ENCODE measurements around the gene ATP1B2. TPM values are rescaled to one million over a fixed set of nuclear protein-coding genes. Genes with fewer than 3 reads are reported as not detected.
A peak's percentile ranks its signal among the peaks of the same experiment; 100 is the strongest.
"Not testable (repeated sequence)": the region's sequence is repeated elsewhere in the genome, so short reads cannot be mapped to it uniquely, and the experiment has no call there.

The ATP1B2 gene
- polyA plus RNA-seq, 1 experiment: not detected

GRCh38 chr17:7620835-7621234 lies 29.9 kb upstream of the ATP1B2 start:
- Histone ChIP-seq H3K27me3 (ENCODE audit: control insufficient read depth, insufficient read depth, low read length) (no peaks in the 10 kb centered on the region), H3K36me3 (ENCODE audit: control insufficient read depth, insufficient read depth, low read length) (no peaks in the 10 kb centered on the region), H3K4me3 (ENCODE audit: low read depth, low read length) (no peak overlapping the region)
- no peak for TF ChIP-seq CTCF (IDR thresholded peaks at IDR 0.05; ENCODE audit: insufficient read depth, low read depth, low read length)
- no peak for DNase-seq (ENCODE audit: low read depth)
- CTCF ChIA-PET: interaction anchor here (0.8 kb wide), 1 partner anchor 12 kb away, joined by 4 read pairs; no protein-coding TSS in a partner anchor
- POLR2A ChIA-PET: no interaction called here

GRCh38 chr17:7623661-7624060 lies 27.1 kb upstream of the ATP1B2 start:
- H3K4me3 ChIP-seq (ENCODE audit: low read depth, low read length): no peak overlapping the region
- ChIA-PET CTCF (interaction anchor here (1.0 kb wide), 1 partner anchor 63 kb away, joined by 3 read pairs; no protein-coding TSS in a partner anchor), POLR2A (no interaction called here)
- H3K36me3 ChIP-seq (ENCODE audit: control insufficient read depth, insufficient read depth, low read length): no peaks in the 10 kb centered on the region
- TF ChIP-seq CTCF (IDR thresholded peaks at IDR 0.05; ENCODE audit: insufficient read depth, low read depth, low read length): no peak
- no peaks in the 10 kb centered on the region for H3K27me3 ChIP-seq (ENCODE audit: control insufficient read depth, insufficient read depth, low read length)
- DNase-seq (ENCODE audit: low read depth): no peak

GRCh38 chr17:7625749-7626148 lies 25.0 kb upstream of the ATP1B2 start:
- DNase-seq (ENCODE audit: low read depth); H3K4me3 ChIP-seq (ENCODE audit: low read depth, low read length); POLR2A ChIA-PET; H3K27me3 ChIP-seq (ENCODE audit: control insufficient read depth, insufficient read depth, low read length); H3K36me3 ChIP-seq (ENCODE audit: control insufficient read depth, insufficient read depth, low read length): not testable (repeated sequence)
- CTCF ChIA-PET: interaction anchor here (3.1 kb wide), 1 partner anchor 62 kb away, joined by 28 read pairs; the partner anchor contains the start of genes TP53 and WRAP53

GRCh38 chr17:7626307-7626706 lies 24.4 kb upstream of the ATP1B2 start:
- CTCF ChIA-PET: interaction anchor here (0.7 to 3.1 kb wide), 5 partner anchors 8 to 61 kb away, joined by 3 to 28 read pairs (median 5); partner anchors contain the start of genes FXR2, SOX15, TP53 and WRAP53
- TF ChIP-seq CTCF (IDR thresholded peaks at IDR 0.05; ENCODE audit: insufficient read depth, low read depth, low read length): no peak
- no peaks in the 10 kb centered on the region for H3K36me3 ChIP-seq (ENCODE audit: control insufficient read depth, insufficient read depth, low read length)
- no peaks in the 10 kb centered on the region for H3K27me3 ChIP-seq (ENCODE audit: control insufficient read depth, insufficient read depth, low read length)
- H3K4me3 ChIP-seq (ENCODE audit: low read depth, low read length): no peak overlapping the region
- no peak for DNase-seq (ENCODE audit: low read depth)
- POLR2A ChIA-PET: no interaction called here

DNA sequence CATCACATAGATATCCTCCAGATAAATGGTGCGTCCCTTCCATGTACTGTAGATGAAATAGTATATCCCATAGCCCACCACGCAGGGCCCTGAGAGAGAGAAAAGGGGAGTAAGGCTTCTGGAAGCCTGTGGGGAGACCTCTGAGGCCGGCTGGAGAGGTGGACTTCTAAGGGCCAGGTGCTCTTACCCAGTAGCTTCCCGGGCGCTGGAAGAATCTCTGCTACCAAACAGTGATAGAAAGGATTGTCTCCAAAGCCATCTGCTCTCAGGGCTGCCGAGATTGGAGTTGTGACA lies 23.8 kb upstream of the ATP1B2 start:
- no peak for DNase-seq (ENCODE audit: low read depth)
- POLR2A ChIA-PET: no interaction called here

More for the DNA sequence above, 23.8 kb upstream of the ATP1B2 start:
- Histone ChIP-seq H3K27me3 (ENCODE audit: control insufficient read depth, insufficient read depth, low read length) (no peaks in the 10 kb centered on the region), H3K4me3 (ENCODE audit: low read depth, low read length) (peak overlapping the region; percentile 57), H3K36me3 (ENCODE audit: control insufficient read depth, insufficient read depth, low read length) (no peaks in the 10 kb centered on the region)
- TF ChIP-seq CTCF (IDR thresholded peaks at IDR 0.05; ENCODE audit: insufficient read depth, low read depth, low read length): no peak
- CTCF ChIA-PET: interaction anchor here (0.7 to 3.1 kb wide), 9 partner anchors 9 to 190 kb away, joined by 3 to 28 read pairs (median 3); partner anchors contain the start of genes FXR2, SENP3, SOX15 and TP53
